Activated CD4-positive, alpha-beta T cell treated with anti-CD3 and anti-CD28 coated beads, Interleukin-2, amount 50 U/mL, for 1 hour (primary cell): ENCODE data around the gene CST8.
"Not testable (repeated sequence)": the region's sequence is repeated elsewhere in the genome, so short reads cannot be mapped to it uniquely, and the experiment has no call there.

Experiments
- DNase-seq: peaks from one replicate; pipeline ENCODE4 v3.0.0-alpha.2; 2020

Gene CST8

DNA sequence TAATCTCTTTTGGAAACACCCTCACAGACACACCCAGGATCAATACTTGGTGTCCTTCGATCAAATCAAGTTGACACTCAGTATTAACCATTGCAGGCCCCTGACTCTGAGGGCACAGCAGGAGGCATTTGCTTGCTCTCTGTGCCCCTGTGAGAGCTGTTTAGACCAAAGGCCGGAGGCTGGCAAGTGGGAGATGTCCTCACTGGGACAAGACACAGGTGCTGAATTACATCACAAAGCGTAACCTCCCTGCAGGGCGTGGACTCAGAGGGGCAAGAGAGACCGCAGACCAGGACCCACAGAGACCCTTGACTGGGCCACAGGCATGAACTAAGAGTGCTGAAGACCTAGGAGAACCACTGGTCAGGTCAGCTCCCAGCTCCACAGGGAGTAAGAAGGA, at the start of gene CST8:
Gene CST8 (plus strand): TSS at position 301 of the 400 bp plus-strand sequence. CDS start 551 bp downstream, outside the sequence.
- DNase-seq: no peak

- peak; percentile 51 for DNase-seq
Observed at GRCh38 chr20:23441850-23442313, 49.0 kb upstream of the CST8 start.

- no peak for DNase-seq
Observed at GRCh38 chr20:23442436-23442835, 48.5 kb upstream of the CST8 start.

DNA sequence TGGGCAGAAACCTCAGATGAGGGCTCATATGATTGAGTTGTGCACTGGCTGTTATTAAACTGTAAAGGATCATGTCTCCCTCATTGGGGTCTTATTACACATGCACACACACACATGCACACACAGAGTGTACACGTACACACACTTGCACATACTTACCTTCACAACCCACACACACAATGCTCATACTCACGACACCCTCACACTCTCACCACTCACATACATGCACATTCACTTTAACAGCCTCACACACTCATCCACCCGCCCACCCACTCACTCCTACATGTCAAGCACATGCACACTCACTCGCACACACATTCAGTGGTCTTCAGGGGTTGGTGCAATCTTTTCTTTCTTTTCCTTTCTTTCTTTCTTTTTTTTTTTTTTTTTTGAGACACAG, 46.1 kb upstream of the CST8 start:
- no peak for DNase-seq

GRCh38 chr20:23445596-23446217, 45.2 kb upstream of the CST8 start:
- DNase-seq: no peak

DNA sequence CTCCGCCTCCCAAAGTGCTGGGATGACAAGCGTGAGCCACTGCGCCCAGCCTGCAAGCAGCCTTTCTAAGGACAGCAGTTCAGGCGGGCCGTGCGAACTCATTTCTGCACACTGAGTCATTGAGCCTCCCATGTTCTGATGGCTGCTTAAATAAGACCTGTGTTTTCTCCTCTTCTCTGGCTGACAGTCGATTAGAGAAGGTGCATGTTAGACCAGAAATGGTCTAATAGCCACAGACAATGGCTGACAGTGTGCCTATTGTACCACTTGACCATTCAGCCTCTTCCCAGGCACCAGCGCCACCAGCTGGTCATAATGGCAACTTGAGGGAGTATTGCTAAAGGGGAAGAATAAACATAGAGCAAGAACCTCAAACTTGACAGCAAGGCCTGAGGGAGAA, 44.4 kb upstream of the CST8 start:
- DNase-seq: no peak

- no peak for DNase-seq
Observed at GRCh38 chr20:23448167-23448566, 42.8 kb upstream of the CST8 start.

GRCh38 chr20:23449421-23449820, 41.5 kb upstream of the CST8 start:
- DNase-seq: no peak

DNA sequence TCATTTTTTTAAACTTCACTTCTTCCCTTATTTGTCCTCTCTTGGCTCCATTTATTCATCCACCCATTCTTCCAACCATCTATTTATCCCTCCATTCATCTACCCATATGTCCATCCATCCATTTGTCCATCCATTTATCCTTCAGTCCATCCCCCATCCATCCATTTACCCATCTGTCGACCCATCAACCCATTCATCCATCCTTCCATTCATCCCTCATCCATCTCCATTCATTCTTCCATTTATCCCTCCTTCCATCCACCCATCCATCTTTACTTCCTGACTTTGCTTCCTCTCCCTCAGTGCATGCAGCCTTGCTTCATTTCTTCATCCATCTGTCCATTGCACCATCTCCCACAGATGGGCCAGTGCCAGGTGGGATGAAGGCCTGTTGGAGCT, 40.0 kb upstream of the CST8 start:
- DNase-seq: no peak

DNA sequence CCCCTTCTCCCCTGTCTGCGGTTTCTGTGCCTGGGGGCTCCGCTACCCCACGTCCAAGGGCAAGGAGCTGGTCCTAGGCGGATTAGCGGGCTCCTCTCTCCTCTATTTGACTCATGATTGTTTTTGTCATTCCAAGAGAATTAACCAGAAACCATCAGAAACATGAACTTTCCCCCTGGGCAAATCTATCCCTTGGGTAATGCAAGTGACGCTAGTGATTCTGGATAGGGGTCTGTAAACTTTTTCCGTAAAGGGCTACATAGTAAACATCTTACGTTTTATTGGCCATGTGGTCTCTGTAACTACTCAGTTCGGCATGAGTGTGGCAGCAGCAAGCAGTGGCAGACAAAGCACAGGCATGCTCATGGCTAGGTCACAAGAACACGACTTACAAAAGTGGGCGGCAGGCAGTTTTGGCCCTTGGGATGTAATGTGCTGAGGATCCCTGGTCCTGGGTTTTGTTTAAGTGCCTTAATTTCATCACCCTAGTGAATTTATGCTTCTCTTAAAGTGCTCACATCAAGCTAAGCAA, 38.9 kb upstream of the CST8 start:
- DNase-seq: no peak

DNA sequence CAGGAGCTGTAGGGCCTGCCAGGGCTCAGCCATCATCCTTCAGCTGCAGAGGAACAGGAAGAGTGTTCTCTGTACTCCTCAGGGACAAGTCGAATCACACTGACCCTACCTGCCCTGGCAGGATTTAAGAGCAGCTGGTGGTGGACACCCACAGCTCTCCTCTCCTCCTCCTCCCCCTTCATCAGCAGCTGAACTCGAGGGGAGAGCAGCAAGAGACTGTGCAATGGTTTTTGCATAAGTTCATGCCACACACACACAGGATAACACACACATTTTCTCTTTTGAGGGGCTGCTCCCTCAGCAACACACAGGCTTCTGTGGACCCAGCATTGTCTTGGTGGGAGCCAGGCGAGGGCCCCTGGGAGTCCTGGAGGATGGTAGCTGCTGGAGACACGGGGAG, 38.1 kb upstream of the CST8 start, which contains the start of gene CST11:
Gene CST11 (minus strand): TSS at position 101 of the 400 bp plus-strand sequence. CDS start 65 bp downstream, at position 36.
- no peak for DNase-seq

- DNase-seq: no peak
Observed at GRCh38 chr20:23453549-23454543, 37.1 kb upstream of the CST8 start.

GRCh38 chr20:23454816-23455215, 36.1 kb upstream of the CST8 start:
- DNase-seq: no peak

DNA sequence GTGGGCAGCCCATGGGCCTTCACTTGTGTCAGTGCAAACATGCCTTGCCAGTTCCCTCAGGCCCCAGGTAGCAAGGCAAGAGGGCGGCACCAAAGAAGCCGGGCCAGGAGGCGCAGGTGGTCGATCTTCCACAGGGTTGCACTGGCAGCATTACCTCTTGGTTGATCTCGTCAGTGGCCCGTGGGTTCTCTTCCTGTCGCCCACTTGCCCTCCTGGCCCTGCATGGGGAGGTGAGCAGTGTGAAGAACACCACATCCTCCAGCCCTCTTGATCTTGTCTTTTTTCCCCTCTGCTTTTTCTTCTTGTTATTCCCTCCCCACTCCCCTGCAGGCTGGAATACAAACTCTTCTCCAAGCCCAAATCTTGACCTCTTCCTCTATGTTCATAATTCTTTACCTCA, 35.3 kb upstream of the CST8 start:
- DNase-seq: no peak

DNA sequence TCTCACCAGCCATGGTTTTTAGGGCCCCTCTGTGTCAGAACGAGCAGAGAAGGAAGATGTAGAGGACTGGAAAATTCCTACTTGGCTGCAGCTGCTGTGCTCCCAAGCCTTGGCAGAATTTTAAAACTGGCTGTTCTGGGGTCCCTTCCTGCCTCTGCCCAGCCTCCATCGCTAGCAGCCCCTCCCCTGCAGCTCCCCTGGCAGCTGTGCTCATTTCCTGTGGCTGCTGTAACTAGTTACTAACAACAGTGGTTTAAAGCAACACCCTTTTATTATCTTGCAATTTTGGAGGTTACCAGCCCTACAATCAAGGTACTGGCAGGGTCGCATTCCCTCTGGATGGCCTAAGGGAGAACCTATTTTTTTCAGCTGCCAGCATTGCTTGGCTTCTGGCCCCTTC, 34.5 kb upstream of the CST8 start:
- DNase-seq: no peak

DNA sequence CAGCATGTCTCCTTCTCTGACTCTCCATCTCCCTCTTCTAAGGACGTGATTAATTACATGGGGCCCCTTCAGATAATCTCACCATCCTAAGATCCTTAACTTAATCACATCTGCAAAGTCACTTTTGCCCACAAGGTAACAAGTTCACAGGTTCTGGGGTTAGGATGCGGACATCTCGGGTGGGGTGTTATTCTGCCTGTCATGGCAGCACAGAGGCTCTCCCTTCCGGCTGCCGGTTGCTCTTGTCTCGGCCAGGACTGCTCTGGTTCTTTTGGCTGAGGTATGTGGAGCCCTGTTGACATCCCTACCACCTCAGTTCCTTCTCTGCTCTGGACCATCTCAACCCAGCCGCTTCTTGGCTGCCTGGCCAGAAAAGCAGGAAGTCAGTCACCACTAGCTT, 34.0 kb upstream of the CST8 start:
- no peak for DNase-seq

DNA sequence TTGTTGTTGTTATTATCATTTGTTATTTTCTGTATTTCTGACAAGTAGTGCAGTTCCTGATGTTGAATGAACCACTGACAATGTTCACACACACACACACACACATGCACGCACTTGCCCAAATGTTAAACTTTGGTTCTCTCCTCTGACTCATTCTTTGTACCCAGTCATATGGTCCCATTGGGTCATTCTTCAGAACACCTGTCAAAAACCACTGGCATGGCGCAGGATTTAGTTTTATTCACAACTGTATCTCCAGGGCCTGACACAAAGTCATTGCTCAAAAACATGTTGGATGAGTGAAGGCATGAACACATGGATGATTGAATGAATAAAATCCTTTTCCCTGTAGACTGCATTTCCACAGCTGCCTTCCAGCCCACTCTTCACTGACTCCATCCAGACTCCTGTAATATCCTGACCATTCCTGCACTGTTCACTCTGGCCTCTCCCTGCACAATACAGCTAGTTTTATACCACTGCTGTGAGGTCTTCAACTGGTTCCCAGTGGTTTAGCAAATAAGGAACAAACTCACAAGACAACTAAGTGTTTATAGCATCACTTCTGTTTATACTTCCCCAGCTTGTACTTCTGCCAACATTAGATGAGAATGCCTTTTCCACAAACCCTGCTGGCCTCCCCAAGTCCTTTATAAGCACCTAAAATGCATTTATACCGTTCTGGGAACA, 31.3 kb upstream of the CST8 start:
- no peak for DNase-seq

GRCh38 chr20:23461180-23461579, 29.7 kb upstream of the CST8 start:
- no peak for DNase-seq

DNA sequence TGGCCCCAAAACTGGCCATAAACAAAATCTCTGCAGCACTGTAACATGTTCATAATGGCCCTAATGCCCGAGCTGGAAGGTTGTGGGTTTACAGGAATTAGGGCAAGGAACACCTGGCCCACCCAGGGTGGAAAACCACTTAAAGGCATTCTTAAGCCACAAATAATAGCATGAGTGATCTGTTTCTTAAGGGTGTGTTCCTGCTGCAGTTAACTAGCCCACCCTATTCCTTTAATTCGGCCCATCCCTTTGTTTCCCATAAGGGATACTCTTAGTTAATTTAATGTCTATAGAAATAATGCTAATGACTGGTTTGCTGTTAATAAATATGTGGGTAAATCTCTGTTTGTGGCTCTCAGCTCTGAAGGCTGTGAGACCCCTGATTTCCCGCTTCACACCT, 24.0 kb upstream of the CST8 start:
- DNase-seq: not testable (repeated sequence)

- DNase-seq: not testable (repeated sequence)
Observed at GRCh38 chr20:23472306-23472705, 18.6 kb upstream of the CST8 start.

GRCh38 chr20:23473293-23473692, 17.6 kb upstream of the CST8 start:
- not testable (repeated sequence) for DNase-seq

- no peak for DNase-seq
Observed at GRCh38 chr20:23475395-23475794, 15.5 kb upstream of the CST8 start.
